PC-9 (cell line): ENCODE measurements around the gene IP6K3.

ENCODE experiments used
- EZH2 ChIP-seq: fragments of 200-600 bp; sonication (generic); IDR thresholded peaks from 2 replicates; pipeline ENCODE4 v1.8.0; 2017; ENCODE audit warnings: antibody characterized with exemption, low read depth
- TF ChIP-seq, protein P1 (sequence below): fragments of 200-600 bp; sonication (generic); conservative IDR thresholded peaks from 2 replicates; pipeline ENCODE4 v1.6.1; 2017; ENCODE audit warnings: mixed run types, antibody characterized with exemption, mild to moderate bottlenecking, moderate library complexity

DNA sequence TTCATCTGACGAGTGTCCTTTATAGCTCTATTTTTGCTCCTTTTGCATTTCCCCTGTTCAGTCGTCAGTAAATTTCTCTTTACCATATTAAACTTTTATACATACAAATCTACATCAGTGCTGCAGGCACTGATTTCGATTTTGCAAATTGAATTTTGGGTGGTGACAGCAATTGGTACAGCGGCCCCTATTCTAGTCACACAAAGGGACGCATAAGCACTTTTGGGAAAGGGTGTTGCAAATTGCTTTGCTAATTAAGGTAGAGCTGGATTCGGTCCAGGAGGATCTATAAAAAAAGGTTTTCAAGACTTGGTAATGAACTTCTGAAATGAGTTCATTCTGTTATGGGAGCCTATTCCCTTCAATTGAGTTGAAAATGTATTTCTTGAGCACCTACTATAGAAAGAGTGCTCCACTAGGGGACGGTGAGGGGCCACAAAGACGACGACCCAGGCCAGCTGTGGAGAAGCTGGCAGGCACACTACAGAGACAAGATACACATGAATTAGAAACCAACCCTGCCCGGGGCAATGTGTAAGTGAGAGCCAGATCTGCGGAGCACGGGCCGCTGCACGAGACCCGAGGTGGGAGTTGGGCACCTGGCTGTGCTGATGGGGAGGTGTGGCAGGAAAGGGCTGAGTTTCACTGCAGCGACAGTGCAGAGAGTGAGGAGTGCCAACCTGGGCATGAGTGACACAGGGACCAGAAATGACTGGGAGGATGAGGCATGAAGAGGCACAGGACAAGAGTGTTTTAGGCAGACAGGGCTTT is 40.6 kb downstream of the IP6K3 start:
- TF ChIP-seq, protein P1, sequence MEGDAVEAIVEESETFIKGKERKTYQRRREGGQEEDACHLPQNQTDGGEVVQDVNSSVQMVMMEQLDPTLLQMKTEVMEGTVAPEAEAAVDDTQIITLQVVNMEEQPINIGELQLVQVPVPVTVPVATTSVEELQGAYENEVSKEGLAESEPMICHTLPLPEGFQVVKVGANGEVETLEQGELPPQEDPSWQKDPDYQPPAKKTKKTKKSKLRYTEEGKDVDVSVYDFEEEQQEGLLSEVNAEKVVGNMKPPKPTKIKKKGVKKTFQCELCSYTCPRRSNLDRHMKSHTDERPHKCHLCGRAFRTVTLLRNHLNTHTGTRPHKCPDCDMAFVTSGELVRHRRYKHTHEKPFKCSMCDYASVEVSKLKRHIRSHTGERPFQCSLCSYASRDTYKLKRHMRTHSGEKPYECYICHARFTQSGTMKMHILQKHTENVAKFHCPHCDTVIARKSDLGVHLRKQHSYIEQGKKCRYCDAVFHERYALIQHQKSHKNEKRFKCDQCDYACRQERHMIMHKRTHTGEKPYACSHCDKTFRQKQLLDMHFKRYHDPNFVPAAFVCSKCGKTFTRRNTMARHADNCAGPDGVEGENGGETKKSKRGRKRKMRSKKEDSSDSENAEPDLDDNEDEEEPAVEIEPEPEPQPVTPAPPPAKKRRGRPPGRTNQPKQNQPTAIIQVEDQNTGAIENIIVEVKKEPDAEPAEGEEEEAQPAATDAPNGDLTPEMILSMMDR: no peak
- TF ChIP-seq EZH2: no peak
